Measurements from ENCODE around the gene CBFB.

Gene CBFB

GRCh38 chr16:67011274-67011673 is 17.7 kb upstream of the CBFB start:
- Mint-ChIP-seq H3K27me3 (peaks cover 50% of the 10 kb centered on the region), H3K4me3 (no peak overlapping the region), H3K9me3 (no peaks in the 10 kb centered on the region), H3K36me3 (ENCODE audit: low read depth) (no peaks in the 10 kb centered on the region), H3K4me1 (ENCODE audit: low read depth) (peaks cover 24% of the 10 kb centered on the region), H3K27ac (no peak overlapping the region)
- intact Hi-C loops (cut with micrococcal nuclease), result no loop called here

- peak overlapping the region; percentile 5 for H3K4me3 Mint-ChIP-seq
- H3K4me1 Mint-ChIP-seq (ENCODE audit: low read depth), result peaks cover 27% of the 10 kb centered on the region
- H3K9me3 Mint-ChIP-seq, result no peaks in the 10 kb centered on the region
- H3K27ac Mint-ChIP-seq, result no peak overlapping the region
- intact Hi-C loops (cut with micrococcal nuclease), result no loop called here
- H3K27me3 Mint-ChIP-seq, result peaks cover 46% of the 10 kb centered on the region
- H3K36me3 Mint-ChIP-seq (ENCODE audit: low read depth), result no peaks in the 10 kb centered on the region
These were observed 15.6 kb upstream of the CBFB start for GRCh38 chr16:67013233-67013822.

GRCh38 chr16:67013823-67014633 is 14.9 kb upstream of the CBFB start:
- Mint-ChIP-seq H3K27ac (no peak overlapping the region), H3K27me3 (peaks cover 46% of the 10 kb centered on the region), H3K36me3 (ENCODE audit: low read depth) (no peaks in the 10 kb centered on the region), H3K9me3 (no peaks in the 10 kb centered on the region), H3K4me1 (ENCODE audit: low read depth) (peaks cover 27% of the 10 kb centered on the region), H3K4me3 (peak overlapping the region; percentile 67)
- intact Hi-C loops (cut with micrococcal nuclease), result no loop called here

GRCh38 chr16:67014634-67015312 is 14.2 kb upstream of the CBFB start:
- Mint-ChIP-seq H3K9me3 (no peaks in the 10 kb centered on the region), H3K4me3 (peak overlapping the region; percentile 67), H3K27ac (no peak overlapping the region), H3K27me3 (peaks cover 48% of the 10 kb centered on the region), H3K4me1 (ENCODE audit: low read depth) (peaks cover 27% of the 10 kb centered on the region), H3K36me3 (ENCODE audit: low read depth) (no peaks in the 10 kb centered on the region)
- intact Hi-C loops (cut with micrococcal nuclease), result loop anchor here (5.0 kb wide), 1 partner anchor 143 kb away; the partner anchor contains the start of genes FBXL8 and TRADD

GRCh38 chr16:67015313-67015731 is 13.6 kb upstream of the CBFB start:
- Mint-ChIP-seq H3K27me3 (peaks cover 48% of the 10 kb centered on the region), H3K4me1 (ENCODE audit: low read depth) (peaks cover 27% of the 10 kb centered on the region), H3K9me3 (no peaks in the 10 kb centered on the region), H3K27ac (no peak overlapping the region), H3K4me3 (no peak overlapping the region), H3K36me3 (ENCODE audit: low read depth) (no peaks in the 10 kb centered on the region)
- intact Hi-C loops (cut with micrococcal nuclease), result loop anchor here (5.0 kb wide), 1 partner anchor 142 kb away; the partner anchor contains the start of genes FBXL8 and TRADD

- intact Hi-C loops (cut with micrococcal nuclease), result loop anchor here (5.0 kb wide), 1 partner anchor 141 kb away; the partner anchor contains the start of genes FBXL8 and TRADD
- H3K27me3 Mint-ChIP-seq, result peaks cover 48% of the 10 kb centered on the region
- no peaks in the 10 kb centered on the region for H3K9me3 Mint-ChIP-seq
- H3K4me3 Mint-ChIP-seq, result no peak overlapping the region
- peaks cover 27% of the 10 kb centered on the region for H3K4me1 Mint-ChIP-seq (ENCODE audit: low read depth)
- no peaks in the 10 kb centered on the region for H3K36me3 Mint-ChIP-seq (ENCODE audit: low read depth)
- H3K27ac Mint-ChIP-seq, result no peak overlapping the region
These were observed 12.8 kb upstream of the CBFB start for GRCh38 chr16:67016143-67016542.

- Mint-ChIP-seq H3K27ac (no peak overlapping the region), H3K4me1 (ENCODE audit: low read depth) (peaks cover 27% of the 10 kb centered on the region), H3K27me3 (peaks cover 43% of the 10 kb centered on the region), H3K4me3 (no peak overlapping the region), H3K9me3 (no peaks in the 10 kb centered on the region), H3K36me3 (ENCODE audit: low read depth) (no peaks in the 10 kb centered on the region)
- intact Hi-C loops (cut with micrococcal nuclease), result loop anchor here (5.0 kb wide), 1 partner anchor 140 kb away; the partner anchor contains the start of genes FBXL8 and TRADD
These were observed 12.1 kb upstream of the CBFB start for GRCh38 chr16:67016681-67017420.

- Mint-ChIP-seq H3K27me3 (peaks cover 40% of the 10 kb centered on the region), H3K36me3 (ENCODE audit: low read depth) (no peaks in the 10 kb centered on the region), H3K27ac (no peak overlapping the region), H3K4me1 (ENCODE audit: low read depth) (peaks cover 27% of the 10 kb centered on the region), H3K4me3 (no peak overlapping the region), H3K9me3 (no peaks in the 10 kb centered on the region)
- intact Hi-C loops (cut with micrococcal nuclease), result loop anchor here (5.0 kb wide), 1 partner anchor 140 kb away; the partner anchor contains the start of genes FBXL8 and TRADD
These were observed 11.6 kb upstream of the CBFB start for GRCh38 chr16:67017421-67017750.

- intact Hi-C loops (cut with micrococcal nuclease), result loop anchor here (1.0 to 5.0 kb wide), 2 partner anchors 39 to 139 kb away; partner anchors contain the start of genes FBXL8 and TRADD
- Mint-ChIP-seq H3K9me3 (no peaks in the 10 kb centered on the region), H3K4me1 (ENCODE audit: low read depth) (peaks cover 29% of the 10 kb centered on the region), H3K36me3 (ENCODE audit: low read depth) (no peaks in the 10 kb centered on the region), H3K4me3 (no peak overlapping the region), H3K27me3 (peaks cover 38% of the 10 kb centered on the region), H3K27ac (no peak overlapping the region)
These were observed 11.0 kb upstream of the CBFB start for GRCh38 chr16:67017810-67018488.

- Mint-ChIP-seq H3K27ac (no peak overlapping the region), H3K27me3 (peaks cover 28% of the 10 kb centered on the region), H3K36me3 (ENCODE audit: low read depth) (no peaks in the 10 kb centered on the region), H3K4me1 (ENCODE audit: low read depth) (peaks cover 29% of the 10 kb centered on the region), H3K4me3 (no peak overlapping the region), H3K9me3 (no peaks in the 10 kb centered on the region)
- intact Hi-C loops (cut with micrococcal nuclease), result loop anchor here (5.0 kb wide), 1 partner anchor 138 kb away; the partner anchor contains the start of genes FBXL8 and TRADD
These were observed 9.8 kb upstream of the CBFB start for GRCh38 chr16:67019171-67019570.

- H3K9me3 Mint-ChIP-seq, result no peaks in the 10 kb centered on the region
- intact Hi-C loops (cut with micrococcal nuclease), result no loop called here
- H3K4me1 Mint-ChIP-seq (ENCODE audit: low read depth), result peaks cover 11% of the 10 kb centered on the region
- H3K27ac Mint-ChIP-seq, result no peak overlapping the region
- no peaks in the 10 kb centered on the region for H3K36me3 Mint-ChIP-seq (ENCODE audit: low read depth)
- H3K27me3 Mint-ChIP-seq, result peaks cover 8% of the 10 kb centered on the region
- no peak overlapping the region for H3K4me3 Mint-ChIP-seq
These were observed 7.6 kb upstream of the CBFB start for GRCh38 chr16:67021321-67021720.

- H3K27me3 Mint-ChIP-seq, result peaks cover 6% of the 10 kb centered on the region
- intact Hi-C loops (cut with micrococcal nuclease), result no loop called here
- no peak overlapping the region for H3K4me3 Mint-ChIP-seq
- H3K27ac Mint-ChIP-seq, result no peak overlapping the region
- no peaks in the 10 kb centered on the region for H3K9me3 Mint-ChIP-seq
- H3K36me3 Mint-ChIP-seq (ENCODE audit: low read depth), result no peaks in the 10 kb centered on the region
- H3K4me1 Mint-ChIP-seq (ENCODE audit: low read depth), result peaks cover 9% of the 10 kb centered on the region
These were observed 6.3 kb upstream of the CBFB start for GRCh38 chr16:67022531-67023214.

All from dendritic cell treated with granulocyte-macrophage colony-stimulating factor and Interleukin-4, amounts not matched to agents 40 ng/mL and 50 ng/mL, for 4 days (primary cell).